GM19240 (cell line): ENCODE results near the gene HMGN1.
"Not testable (repeated sequence)": the region's sequence is repeated elsewhere in the genome, so short reads cannot be mapped to it uniquely, and the experiment has no call there.

Source experiments
- DNase-seq: peaks from one replicate; pipeline ENCODE4 v3.0.0; 2011; ENCODE audit warnings: low spot score; ENCODE audit not compliant: insufficient read length

Gene HMGN1

GRCh38 chr21:39348355-39349210 is at the start of gene HMGN1:
Gene HMGN1, minus strand, starts transcription at chr21:39349088. Its CDS starts 171 bp downstream, at chr21:39348917.
- DNase-seq, result peak; percentile 35

DNA sequence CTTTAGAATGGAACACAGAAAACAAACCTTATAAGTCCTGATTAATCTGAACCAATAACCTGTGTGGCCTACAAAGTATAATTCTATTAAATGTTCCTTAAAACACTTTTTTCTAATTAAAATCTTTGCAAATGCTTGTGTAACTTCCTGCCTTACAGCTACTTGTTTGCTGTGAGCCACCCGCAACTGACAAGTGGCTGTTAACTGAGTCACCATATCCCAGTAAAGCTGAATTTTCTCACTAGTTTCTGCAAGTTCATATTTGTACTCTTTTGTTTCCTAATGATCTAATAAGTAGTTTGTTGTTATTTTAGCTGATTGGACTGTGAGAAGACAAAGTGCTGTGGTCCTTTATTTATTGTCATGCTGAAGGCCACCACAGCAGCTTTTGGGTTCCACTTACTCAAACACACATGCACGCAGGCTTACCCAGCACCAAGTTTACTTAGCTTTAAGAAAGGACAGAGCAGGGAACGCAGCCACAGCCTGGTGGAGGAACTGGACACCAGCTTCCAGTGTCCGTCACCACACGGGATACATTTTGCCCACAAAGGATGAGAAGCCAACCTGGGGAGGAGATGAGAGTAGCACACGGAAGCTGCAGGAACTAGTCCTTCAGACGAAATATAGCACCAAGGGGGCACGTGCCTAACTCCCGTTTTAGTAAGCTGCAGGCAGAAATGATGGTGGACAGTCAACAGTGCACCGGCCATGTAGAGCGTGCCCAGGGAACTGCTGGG is 48.9 kb upstream of the HMGN1 start:
- no peak for DNase-seq

DNA sequence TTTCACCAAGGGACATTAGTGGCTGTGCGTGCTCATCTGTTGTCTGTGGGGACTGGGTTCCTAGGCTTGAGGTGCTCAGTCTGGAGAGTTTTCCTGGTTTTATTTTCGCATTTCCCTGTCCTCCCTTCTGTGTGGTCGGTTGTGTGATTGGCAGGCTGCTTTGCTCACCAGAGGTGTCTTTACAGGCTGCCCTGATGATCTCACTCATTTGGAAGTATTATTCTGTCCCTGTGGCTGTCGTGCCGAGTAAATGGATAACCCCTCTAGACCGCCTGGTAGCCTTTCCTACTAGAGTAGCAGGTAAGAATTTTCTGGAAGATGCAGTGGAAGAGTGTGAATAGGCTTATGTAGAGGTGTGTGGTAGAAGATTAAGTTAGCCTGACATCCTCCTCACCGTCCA is 44.1 kb upstream of the HMGN1 start:
- DNase-seq, result no peak

- DNase-seq, result no peak
Measured at GRCh38 chr21:39390212-39390765, 41.4 kb upstream of the HMGN1 start.

DNA sequence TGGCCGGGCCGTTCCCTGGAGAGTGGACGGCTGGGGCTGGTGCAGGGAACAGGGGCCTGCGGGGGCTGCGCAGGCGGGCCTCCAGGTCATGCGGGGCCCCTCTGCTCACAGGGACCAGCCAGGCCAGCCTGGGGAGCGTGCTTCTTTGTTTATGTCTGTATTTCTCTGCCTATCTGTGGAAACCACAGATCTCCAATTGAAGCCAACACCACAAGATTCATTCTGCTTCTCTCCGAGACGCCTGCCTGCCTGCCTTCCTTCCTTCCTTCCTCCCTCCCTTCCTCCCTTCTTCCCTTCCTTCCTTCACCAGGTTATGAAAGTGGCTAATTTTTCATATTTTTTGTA is 39.9 kb upstream of the HMGN1 start:
- no peak for DNase-seq

DNA sequence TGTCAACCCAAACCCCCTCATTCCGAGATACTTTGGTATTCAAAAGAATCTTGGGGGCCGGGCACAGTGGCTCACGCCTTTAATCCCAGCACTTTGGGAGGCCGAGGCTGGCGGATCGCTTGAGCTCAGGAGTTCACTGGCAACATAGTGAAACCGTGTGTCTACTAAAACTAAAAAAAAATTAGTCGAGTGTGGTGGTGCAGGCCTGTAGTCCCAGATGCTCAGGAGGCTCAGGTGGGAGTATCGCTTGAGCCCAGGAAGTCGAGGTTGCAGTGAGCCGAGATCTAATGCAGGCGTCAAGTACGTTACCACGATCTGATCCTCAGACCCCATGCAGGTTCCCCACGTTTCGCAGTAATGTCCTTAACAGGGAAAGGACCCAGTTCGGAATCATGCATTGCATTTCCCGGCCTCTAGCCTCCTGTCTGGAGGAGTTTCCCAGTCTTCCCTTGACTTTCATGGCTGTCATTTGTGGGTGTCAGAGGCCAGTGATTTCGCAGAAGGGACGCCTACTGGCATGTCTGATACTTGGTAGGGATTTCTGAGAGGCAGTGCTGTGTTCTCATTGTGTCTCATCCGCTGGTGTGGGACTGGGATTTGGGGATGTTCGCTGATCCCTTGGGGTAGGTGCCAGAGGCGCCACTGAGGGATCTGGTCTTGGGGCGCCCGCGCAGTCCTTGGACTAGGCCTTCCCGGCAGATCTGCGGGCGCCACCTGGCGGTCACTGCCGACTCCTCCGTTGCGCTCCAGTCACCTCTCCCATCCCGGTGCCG is 39.3 kb upstream of the HMGN1 start:
- DNase-seq, result peak; percentile 74

GRCh38 chr21:39387461-39388037 is 38.7 kb upstream of the HMGN1 start:
- DNase-seq, result peak; percentile 86

GRCh38 chr21:39386899-39387298 is 38.0 kb upstream of the HMGN1 start:
- DNase-seq, result no peak

- no peak for DNase-seq
Measured at GRCh38 chr21:39386194-39386593, 37.3 kb upstream of the HMGN1 start.

DNA sequence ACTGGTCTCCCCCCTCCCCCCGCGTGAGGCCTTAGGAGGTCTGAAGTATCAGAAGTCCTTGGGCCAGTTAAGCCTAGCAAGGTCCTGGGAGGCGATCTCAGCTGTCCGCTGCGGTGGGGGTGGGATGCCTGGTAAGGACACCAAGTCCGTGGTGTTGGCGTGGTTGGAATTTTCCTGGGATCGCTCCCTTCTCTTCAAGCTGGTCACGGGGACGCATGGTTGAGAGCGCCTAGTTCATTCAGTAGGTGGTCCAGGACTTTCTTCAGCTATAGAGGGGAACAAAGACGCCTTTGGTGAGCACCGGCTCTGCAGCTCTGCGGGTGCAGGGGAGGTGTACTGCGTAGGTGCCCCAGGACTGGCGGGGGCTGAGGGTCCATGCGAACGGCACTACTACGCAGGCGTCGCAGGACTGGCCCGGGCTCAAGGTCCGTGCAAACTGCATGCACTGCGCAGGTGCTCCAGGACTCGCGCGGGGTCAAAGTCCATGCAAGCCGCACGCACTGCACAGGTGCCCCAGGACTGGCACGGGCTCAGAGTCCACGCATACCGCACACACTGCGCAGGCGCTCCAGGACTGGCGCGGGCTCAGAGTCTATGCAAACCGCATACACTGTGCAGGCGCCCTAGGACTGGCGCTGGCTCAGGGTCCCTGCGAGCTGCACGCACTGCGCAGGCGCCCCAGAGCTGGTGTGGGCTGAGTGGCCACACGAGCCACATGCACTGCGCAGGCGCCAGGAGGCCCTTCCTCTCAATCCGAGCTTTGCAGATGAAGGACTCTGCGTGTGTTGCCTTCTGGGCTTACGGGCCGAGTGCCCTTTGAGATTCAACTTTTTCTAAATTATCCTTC is 36.6 kb upstream of the HMGN1 start:
- DNase-seq, result peak; percentile 34

- DNase-seq, result no peak
Measured at GRCh38 chr21:39384674-39385298, 35.9 kb upstream of the HMGN1 start.

GRCh38 chr21:39382096-39382495 is 33.2 kb upstream of the HMGN1 start:
- not testable (repeated sequence) for DNase-seq

- DNase-seq, result no peak
Measured at GRCh38 chr21:39381009-39381408, 32.1 kb upstream of the HMGN1 start.

GRCh38 chr21:39379986-39380891 is 31.4 kb upstream of the HMGN1 start:
- DNase-seq, result peak; percentile 78

GRCh38 chr21:39377444-39378050 is 28.7 kb upstream of the HMGN1 start:
- no peak for DNase-seq

DNA sequence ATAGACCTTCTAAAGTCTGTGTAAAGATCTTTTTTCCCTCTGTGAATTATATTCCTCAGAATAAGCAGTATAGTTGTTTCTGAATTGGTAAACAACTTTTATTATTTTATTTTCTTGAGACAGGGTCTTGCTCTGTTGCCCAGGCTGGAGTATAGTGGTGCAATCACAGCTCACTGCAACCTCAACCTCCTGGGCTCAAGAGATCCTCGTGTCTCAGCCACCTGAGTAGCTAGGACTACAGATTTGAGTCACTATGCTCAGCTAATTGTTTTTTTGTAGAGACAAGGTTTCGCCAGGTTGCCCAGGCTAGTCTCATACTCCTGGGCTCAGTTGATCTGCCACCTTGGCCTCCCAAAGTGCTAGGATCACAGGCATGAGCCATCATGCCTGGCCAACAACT is 26.6 kb upstream of the HMGN1 start:
- DNase-seq, result no peak

GRCh38 chr21:39374046-39374445 is 25.2 kb upstream of the HMGN1 start:
- DNase-seq, result no peak

GRCh38 chr21:39373634-39374033 is 24.7 kb upstream of the HMGN1 start:
- no peak for DNase-seq
